Measurements from ENCODE around the gene KCNE3.

Gene KCNE3, protein sequence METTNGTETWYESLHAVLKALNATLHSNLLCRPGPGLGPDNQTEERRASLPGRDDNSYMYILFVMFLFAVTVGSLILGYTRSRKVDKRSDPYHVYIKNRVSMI

DNA sequence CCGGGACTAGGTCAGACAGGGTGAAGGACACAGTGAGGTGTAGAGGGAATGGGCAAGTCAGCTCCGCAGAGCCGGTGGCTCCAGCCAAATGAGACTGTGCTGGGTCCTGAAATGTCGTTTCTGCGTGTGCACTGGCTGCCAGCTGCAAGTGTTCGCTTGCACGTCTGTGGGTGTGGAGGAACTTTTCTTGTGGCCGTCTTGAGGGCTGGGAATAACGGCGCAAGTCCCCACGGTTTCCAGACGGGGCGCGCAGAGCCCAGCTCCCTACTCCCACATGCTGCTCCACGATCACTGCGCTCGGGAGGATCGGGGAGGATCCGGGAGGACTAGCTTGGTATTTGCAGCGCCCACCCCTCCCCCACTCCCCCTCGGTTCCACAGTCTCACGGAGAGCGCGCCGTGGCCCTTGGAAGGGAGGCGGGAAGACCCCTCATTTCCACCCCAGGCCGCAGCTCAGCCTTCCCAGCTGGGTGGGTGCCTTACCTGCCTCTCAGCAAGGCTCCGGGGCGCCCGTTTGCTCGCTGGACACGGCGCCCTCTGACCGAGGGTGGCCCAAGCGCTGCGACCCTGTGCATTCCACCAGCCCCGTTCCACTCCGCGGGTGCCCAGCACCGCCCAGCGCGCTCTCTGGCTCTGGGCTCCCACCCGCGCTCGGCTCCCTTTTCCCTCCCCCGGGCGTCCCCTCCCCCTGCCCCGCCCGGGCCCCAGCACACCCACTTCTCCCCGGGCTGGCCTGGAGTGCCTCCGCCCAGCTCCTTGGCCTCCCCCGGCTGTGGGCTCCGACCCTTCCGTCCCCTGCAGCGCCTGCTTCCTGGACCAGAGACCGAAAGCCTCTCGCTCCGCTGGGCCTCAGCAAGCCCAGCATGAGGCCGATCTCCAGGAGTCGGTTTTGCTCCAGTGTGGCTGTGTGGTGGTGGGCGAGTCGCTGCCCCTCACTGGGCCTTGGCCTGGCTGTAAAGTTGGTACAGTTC, at the start of gene KCNE3:
KCNE3 (minus strand) TSS at position 634 of the 970 bp plus-strand sequence. CDS start 9,986 bp downstream, outside the sequence.
- TF ChIP-seq, protein P1, sequence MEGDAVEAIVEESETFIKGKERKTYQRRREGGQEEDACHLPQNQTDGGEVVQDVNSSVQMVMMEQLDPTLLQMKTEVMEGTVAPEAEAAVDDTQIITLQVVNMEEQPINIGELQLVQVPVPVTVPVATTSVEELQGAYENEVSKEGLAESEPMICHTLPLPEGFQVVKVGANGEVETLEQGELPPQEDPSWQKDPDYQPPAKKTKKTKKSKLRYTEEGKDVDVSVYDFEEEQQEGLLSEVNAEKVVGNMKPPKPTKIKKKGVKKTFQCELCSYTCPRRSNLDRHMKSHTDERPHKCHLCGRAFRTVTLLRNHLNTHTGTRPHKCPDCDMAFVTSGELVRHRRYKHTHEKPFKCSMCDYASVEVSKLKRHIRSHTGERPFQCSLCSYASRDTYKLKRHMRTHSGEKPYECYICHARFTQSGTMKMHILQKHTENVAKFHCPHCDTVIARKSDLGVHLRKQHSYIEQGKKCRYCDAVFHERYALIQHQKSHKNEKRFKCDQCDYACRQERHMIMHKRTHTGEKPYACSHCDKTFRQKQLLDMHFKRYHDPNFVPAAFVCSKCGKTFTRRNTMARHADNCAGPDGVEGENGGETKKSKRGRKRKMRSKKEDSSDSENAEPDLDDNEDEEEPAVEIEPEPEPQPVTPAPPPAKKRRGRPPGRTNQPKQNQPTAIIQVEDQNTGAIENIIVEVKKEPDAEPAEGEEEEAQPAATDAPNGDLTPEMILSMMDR (IDR thresholded peaks at IDR 0.05; ENCODE audit: insufficient read depth, missing control alignments): no peak
- FAIRE-seq (no peak), DNase-seq (ENCODE audit: insufficient read length, low spot score) (no peak)

DNA sequence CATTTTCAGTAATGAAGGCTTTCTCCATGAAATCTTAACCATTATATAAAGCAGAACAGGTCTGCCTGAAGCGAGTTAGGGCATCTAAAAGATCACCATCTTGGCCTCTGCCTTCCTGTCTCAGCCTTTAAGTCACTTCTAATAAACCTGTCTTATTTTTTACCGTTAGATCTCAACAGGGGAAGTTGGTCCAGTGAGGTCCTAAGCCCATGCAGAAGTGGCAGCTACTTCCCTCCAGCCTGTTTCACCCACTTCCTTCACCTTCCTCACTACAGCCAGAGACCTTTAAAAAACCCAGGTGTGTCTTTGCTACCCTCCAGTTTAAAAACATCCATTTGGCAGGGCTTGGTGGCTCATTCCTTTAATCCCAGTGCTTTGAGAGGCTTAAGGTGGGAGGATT, 40.2 kb upstream of the KCNE3 start:
- DNase-seq (ENCODE audit: insufficient read length, low spot score): no peak
- FAIRE-seq: no peak
- TF ChIP-seq, protein P1 (IDR thresholded peaks at IDR 0.05; ENCODE audit: insufficient read depth, missing control alignments): no peak

DNA sequence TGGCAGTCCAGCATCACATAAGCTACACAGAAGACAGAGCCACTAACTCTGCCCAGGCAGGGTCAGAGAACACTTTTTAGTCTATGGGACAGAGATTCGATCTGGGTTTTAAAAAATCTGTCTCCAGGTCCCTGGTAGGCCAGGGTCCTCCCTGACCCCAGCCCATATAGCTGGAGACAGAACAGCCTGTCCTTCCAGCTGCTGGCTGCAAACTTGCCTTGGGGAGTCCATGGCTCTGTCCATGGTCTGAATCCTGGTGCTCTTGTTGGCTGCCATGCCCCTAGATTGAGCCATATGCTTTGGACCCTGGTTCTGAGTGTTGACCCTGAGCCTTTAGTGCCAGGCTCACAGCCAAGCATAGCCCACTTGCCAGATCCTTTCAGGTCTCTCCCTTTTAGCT, 39.5 kb upstream of the KCNE3 start:
- no peak for DNase-seq (ENCODE audit: insufficient read length, low spot score)
- TF ChIP-seq, protein P1 (IDR thresholded peaks at IDR 0.05; ENCODE audit: insufficient read depth, missing control alignments): no peak
- no peak for FAIRE-seq

DNA sequence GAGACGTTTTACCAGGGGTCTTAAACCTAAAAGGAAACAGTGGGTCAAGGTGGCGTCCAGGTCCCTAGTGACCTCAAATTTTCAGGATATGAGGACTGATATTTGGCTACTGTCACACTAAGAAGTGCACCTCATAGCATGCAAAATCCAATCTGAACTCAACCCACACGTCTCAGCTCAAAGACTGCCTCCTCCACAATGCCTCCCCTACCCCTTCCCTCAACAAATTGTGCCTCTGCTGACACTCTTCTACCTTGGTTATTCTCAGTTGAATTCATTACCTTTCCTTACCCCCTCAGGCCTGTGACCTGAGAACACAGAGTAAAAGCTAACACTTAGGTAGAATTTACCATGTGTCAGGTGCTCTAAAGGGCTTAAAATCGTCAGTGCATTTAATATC, 38.6 kb upstream of the KCNE3 start:
- TF ChIP-seq, protein P1 (IDR thresholded peaks at IDR 0.05; ENCODE audit: insufficient read depth, missing control alignments): no peak
- no peak for FAIRE-seq
- no peak for DNase-seq (ENCODE audit: insufficient read length, low spot score)

DNA sequence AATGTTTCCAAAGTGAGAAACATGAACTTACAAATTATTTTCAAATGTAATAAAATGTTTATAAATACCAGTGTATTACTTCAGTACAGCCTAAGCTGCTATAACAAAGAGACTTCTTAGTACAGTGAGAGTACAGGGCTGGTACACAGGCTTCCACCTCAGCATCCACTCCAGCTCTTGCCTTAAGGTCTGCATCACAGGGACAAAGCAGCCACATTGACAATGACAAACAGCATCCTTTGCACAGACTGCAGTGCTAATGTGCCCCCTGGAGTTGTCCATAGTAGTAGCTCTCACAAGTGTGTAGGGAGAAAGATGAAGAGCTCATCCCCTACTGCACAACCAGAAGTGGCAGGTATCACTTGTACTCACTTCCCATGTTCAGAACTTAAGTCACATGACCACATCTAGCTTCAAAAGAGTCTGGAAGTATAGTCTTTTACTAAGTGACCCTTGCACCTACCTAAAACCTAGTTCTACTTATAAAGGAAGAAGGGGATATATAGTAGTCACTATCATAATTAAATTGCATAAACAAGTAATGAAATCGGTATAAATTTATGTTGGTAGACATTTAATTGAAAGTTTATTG, 36.8 kb upstream of the KCNE3 start:
- FAIRE-seq (no peak), DNase-seq (ENCODE audit: insufficient read length, low spot score) (no peak)
- TF ChIP-seq, protein P1 (IDR thresholded peaks at IDR 0.05; ENCODE audit: insufficient read depth, missing control alignments): no peak

DNA sequence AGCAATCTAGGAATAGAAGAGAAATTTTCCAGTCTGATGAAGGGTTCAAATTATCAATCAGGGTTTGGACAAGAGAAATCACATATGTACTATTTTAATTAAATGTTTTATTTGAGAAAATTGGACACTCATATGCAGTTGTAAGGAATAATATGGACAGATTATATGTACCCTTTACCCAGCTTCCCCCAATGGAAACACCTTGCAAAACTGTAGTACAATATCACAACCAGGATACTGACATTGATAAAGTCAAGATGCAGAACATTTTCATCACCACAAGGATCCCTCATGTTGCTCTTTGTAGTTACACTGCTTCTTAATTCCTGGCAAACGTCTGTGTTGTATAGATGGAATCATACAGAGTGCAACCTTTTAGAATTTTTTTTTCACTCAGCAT, 27.6 kb upstream of the KCNE3 start:
- DNase-seq (ENCODE audit: insufficient read length, low spot score) (no peak), FAIRE-seq (no peak)
- TF ChIP-seq, protein P1 (IDR thresholded peaks at IDR 0.05; ENCODE audit: insufficient read depth, missing control alignments): no peak

Data from D721Med (cell line).